Fibroblast of skin of right biceps (primary cell): ENCODE measurements around the gene SH3GL3.

Source experiments
- DNase-seq: peaks from one replicate; pipeline ENCODE4 v3.0.0-alpha.2; 2013

Gene SH3GL3

GRCh38 chr15:83570756-83571155, 123.6 kb downstream of the SH3GL3 start:
- no peak for DNase-seq

- DNase-seq: peak; percentile 35
These were observed 124.9 kb downstream of the SH3GL3 start for GRCh38 chr15:83571820-83572707.

- DNase-seq: no peak
These were observed 127.2 kb downstream of the SH3GL3 start for GRCh38 chr15:83574345-83574744.

- no peak for DNase-seq
These were observed 131.6 kb downstream of the SH3GL3 start for GRCh38 chr15:83578691-83579090.

- peak; percentile 28 for DNase-seq
These were observed 134.2 kb downstream of the SH3GL3 start for GRCh38 chr15:83581381-83581780.

GRCh38 chr15:83582381-83582780, 135.2 kb downstream of the SH3GL3 start:
- DNase-seq: peak; percentile 71

- no peak for DNase-seq
These were observed 138.6 kb downstream of the SH3GL3 start for GRCh38 chr15:83585601-83586335.

- DNase-seq: no peak
These were observed 139.9 kb downstream of the SH3GL3 start for GRCh38 chr15:83587091-83587490.

- DNase-seq: no peak
These were observed 141.3 kb downstream of the SH3GL3 start for GRCh38 chr15:83588441-83588840.

- no peak for DNase-seq
These were observed 145.4 kb downstream of the SH3GL3 start for GRCh38 chr15:83592370-83593040.

- DNase-seq: no peak
These were observed 148.1 kb downstream of the SH3GL3 start for GRCh38 chr15:83595191-83595590.

GRCh38 chr15:83598031-83598430, 150.9 kb downstream of the SH3GL3 start:
- DNase-seq: no peak

- DNase-seq: no peak
These were observed 154.9 kb downstream of the SH3GL3 start for GRCh38 chr15:83602021-83602420.

GRCh38 chr15:83604549-83604948, 157.4 kb downstream of the SH3GL3 start:
- no peak for DNase-seq

GRCh38 chr15:83605111-83605945, 158.2 kb downstream of the SH3GL3 start:
- no peak for DNase-seq

GRCh38 chr15:83610132-83610531, 163.0 kb downstream of the SH3GL3 start:
- no peak for DNase-seq

GRCh38 chr15:83610901-83611685, 164.0 kb downstream of the SH3GL3 start:
- no peak for DNase-seq

GRCh38 chr15:83612226-83612625, 165.1 kb downstream of the SH3GL3 start:
- no peak for DNase-seq

- DNase-seq: no peak
These were observed 165.9 kb downstream of the SH3GL3 start for GRCh38 chr15:83612898-83613635.

GRCh38 chr15:83613714-83614113, 166.6 kb downstream of the SH3GL3 start:
- DNase-seq: peak; percentile 33

GRCh38 chr15:83616840-83617239, 169.7 kb downstream of the SH3GL3 start:
- no peak for DNase-seq
